GM19238 (cell line): Measurements from ENCODE around the gene SLC4A8.
"Not testable (repeated sequence)": the region's sequence is repeated elsewhere in the genome, so short reads cannot be mapped to it uniquely, and the experiment has no call there.

Experiments used
- DNase-seq: peaks from one replicate; pipeline ENCODE4 v3.0.0; 2011; ENCODE audit warnings: low spot score; ENCODE audit not compliant: insufficient read length

The SLC4A8 gene

GRCh38 chr12:51475543-51475942 lies 50.9 kb downstream of the SLC4A8 start:
- no peak for DNase-seq

GRCh38 chr12:51480978-51481377 lies 56.3 kb downstream of the SLC4A8 start:
- DNase-seq, result no peak

GRCh38 chr12:51482929-51483697 lies 58.5 kb downstream of the SLC4A8 start:
- DNase-seq, result no peak

GRCh38 chr12:51484119-51484518 lies 59.5 kb downstream of the SLC4A8 start:
- DNase-seq, result no peak

GRCh38 chr12:51488281-51488680 lies 63.6 kb downstream of the SLC4A8 start:
- no peak for DNase-seq

- no peak for DNase-seq
These were observed 68.7 kb downstream of the SLC4A8 start for GRCh38 chr12:51493281-51493680.

GRCh38 chr12:51496895-51497294 lies 72.3 kb downstream of the SLC4A8 start:
- DNase-seq, result no peak

GRCh38 chr12:51504851-51505250 lies 80.2 kb downstream of the SLC4A8 start:
- no peak for DNase-seq

GRCh38 chr12:51505360-51506105 lies 80.9 kb downstream of the SLC4A8 start:
- DNase-seq, result no peak

GRCh38 chr12:51507178-51507577 lies 82.5 kb downstream of the SLC4A8 start:
- no peak for DNase-seq

GRCh38 chr12:51508285-51508684 lies 83.7 kb downstream of the SLC4A8 start:
- no peak for DNase-seq

GRCh38 chr12:51511546-51512260 lies 87.1 kb downstream of the SLC4A8 start:
- no peak for DNase-seq

GRCh38 chr12:51512438-51512837 lies 87.8 kb downstream of the SLC4A8 start:
- DNase-seq, result no peak

GRCh38 chr12:51515037-51515436 lies 90.4 kb downstream of the SLC4A8 start:
- DNase-seq, result not testable (repeated sequence)

- no peak for DNase-seq
These were observed 92.7 kb downstream of the SLC4A8 start for GRCh38 chr12:51517316-51517715.

- no peak for DNase-seq
These were observed 93.2 kb downstream of the SLC4A8 start for GRCh38 chr12:51517800-51518199.

- no peak for DNase-seq
These were observed 95.1 kb downstream of the SLC4A8 start for GRCh38 chr12:51519755-51520154.

- DNase-seq, result no peak
These were observed 96.1 kb downstream of the SLC4A8 start for GRCh38 chr12:51520576-51521325.

- no peak for DNase-seq
These were observed 97.1 kb downstream of the SLC4A8 start for GRCh38 chr12:51521554-51522276.

- DNase-seq, result no peak
These were observed 98.1 kb downstream of the SLC4A8 start for GRCh38 chr12:51522696-51523095.
